Activated effector memory CD4-positive, alpha-beta T cell treated with anti-CD3 and anti-CD28 coated beads, Interleukin-2, amount 50 U/mL, for 16 hours (primary cell): ENCODE measurements around the gene C16orf89.
"Not testable (repeated sequence)": the region's sequence is repeated elsewhere in the genome, so short reads cannot be mapped to it uniquely, and the experiment has no call there.

ENCODE experiments used
- DNase-seq: peaks from one replicate; pipeline ENCODE4 v3.0.0-alpha.2; 2020

C16orf89 gene

GRCh38 chr16:5084099-5084731 lies 18.5 kb upstream of the C16orf89 start:
- not testable (repeated sequence) for DNase-seq

DNA sequence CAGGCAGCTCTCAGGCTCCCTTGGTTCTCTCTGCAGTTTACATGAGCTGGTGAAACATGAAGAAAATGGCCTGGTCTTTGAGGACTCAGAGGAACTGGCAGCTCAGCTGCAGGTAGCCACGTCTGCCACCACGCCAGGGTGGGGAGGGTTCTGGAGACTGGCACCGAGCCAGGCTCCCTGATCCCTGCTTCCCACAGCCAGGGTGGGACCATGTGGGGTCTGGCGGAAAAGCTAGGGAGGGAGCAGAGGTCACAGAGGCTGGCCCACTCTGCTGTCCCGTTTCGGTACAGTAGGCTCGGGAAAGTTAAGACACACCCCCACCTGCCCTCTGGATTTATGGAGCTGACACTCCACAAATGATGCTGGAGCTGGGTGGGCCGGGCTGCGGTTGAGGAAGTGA lies 17.9 kb upstream of the C16orf89 start:
- DNase-seq, result not testable (repeated sequence)

DNA sequence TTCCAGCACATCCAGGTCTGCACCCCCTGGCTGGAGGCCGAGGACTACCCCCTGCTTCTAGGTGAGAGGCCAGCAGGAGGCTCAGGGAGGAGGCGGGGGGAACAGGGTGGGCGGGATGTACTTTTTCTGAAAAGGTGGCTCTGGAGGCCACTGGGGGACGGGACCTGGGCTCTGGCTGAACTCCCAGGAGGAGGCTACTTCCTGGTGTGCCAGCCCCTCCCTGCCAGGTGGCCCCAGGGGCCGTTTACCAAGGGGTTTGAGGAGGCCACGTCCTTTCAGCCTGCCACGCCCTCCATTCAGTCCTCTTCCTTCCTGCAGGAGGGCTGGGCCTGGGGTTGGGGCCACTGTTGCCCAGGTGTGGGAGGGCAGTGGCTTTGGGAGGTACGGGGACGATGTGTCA lies 15.2 kb upstream of the C16orf89 start:
- DNase-seq, result not testable (repeated sequence)

GRCh38 chr16:5080461-5080860 lies 14.7 kb upstream of the C16orf89 start:
- DNase-seq, result not testable (repeated sequence)

DNA sequence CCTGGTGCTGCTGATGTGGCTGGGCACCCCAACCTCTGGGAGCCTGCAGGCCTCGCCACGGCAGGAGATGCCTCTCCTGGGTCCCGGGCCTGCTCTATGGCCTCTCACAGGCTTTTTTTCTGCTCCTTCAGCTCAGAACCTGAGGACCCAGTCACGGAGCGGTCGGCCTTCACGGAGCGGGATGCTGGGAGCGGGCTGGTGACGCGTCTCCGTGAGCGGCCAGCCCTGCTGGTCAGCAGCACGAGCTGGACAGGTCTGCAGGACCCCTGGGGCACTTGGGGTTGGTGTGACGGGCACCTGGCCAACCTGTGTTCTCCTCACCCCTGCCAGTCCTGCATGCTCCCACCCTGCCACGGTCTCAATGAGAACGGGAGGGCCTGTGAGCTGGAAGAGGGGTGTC lies 12.9 kb upstream of the C16orf89 start:
- no peak for DNase-seq

- DNase-seq, result no peak
Observed at GRCh38 chr16:5077304-5077703, 11.5 kb upstream of the C16orf89 start.

GRCh38 chr16:5075637-5076036 lies 9.9 kb upstream of the C16orf89 start:
- DNase-seq, result no peak

- DNase-seq, result not testable (repeated sequence)
Observed at GRCh38 chr16:5073771-5074170, 8.0 kb upstream of the C16orf89 start.

GRCh38 chr16:5073279-5073629 lies 7.5 kb upstream of the C16orf89 start:
- DNase-seq, result no peak

DNA sequence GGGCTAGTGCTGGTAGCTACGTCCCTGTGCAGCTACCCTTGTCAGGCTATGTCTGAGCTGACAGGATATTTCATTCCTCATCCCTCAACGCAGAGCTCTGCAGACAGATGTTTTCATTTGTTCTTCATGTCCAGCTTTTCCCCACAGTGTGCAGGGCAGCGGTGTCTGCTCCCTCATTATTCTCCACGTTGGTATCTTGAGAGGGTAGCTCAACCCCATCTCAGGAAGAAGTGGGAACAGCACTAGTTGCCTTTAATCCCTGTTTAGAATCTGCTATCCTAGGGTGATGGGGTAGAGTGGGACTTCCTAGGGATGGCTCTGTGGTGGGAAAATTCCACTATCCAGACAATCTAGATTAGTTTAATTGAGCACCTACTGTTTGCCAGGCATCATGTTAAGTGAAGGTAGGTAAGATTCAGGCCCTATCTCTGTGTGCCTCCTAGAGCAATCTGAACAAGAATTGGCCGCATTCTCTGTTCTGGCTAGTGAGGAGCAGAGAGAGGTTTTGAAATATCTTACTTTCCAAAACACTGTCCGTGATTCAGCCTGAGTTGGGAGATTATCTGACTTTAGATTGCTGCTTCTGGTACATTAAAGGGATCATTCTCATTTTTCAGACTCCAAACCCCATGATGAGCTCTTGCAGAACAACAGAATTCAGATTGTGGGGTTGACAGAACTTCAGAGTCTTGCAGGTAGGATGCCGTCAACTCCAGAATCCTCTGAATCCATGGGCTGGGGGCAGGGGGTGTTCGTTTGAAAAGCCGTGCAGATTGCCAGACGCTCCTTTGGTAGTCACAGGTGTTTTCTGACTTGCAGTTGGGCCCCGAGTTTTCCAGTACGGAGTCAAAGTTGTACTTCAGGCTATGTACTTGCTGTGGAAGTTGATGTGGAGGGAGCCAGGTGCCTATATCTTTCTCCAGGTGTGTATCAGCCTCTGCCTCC lies 6.8 kb upstream of the C16orf89 start:
- no peak for DNase-seq

DNA sequence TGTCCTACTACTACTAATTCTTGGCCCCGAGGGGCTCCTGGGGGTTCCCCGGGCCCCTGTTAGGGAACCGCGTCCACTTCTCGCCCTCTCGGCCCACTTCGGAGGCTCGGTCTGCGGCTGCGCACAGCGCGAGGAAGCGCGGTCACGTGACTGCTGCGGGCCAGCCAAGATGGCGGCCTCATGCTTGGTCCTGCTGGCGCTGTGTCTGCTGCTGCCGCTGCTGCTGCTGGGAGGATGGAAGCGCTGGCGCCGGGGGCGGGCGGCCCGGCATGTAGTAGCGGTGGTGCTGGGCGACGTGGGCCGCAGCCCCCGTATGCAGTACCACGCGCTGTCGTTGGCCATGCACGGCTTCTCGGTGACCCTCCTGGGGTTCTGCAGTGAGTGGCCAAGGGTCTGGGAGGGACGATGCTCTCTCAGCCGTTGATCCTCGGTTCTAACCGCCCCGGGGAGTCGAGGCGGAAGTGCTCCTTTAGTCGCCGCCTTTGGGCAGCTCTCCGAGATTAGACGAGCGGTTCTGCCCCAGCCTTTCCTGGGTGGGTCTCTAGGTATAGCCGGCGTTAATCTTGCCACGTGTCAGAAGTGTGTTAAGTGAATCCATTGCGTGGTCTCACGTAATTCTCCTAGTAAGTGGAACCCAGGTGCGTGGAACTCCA lies 6.1 kb upstream of the C16orf89 start, which contains the start of gene ALG1:
ALG1 (plus strand) TSS at position 163 of the 653 bp plus-strand sequence; CDS start at position 170, 7 bp downstream.
- DNase-seq, result peak; percentile 96

DNA sequence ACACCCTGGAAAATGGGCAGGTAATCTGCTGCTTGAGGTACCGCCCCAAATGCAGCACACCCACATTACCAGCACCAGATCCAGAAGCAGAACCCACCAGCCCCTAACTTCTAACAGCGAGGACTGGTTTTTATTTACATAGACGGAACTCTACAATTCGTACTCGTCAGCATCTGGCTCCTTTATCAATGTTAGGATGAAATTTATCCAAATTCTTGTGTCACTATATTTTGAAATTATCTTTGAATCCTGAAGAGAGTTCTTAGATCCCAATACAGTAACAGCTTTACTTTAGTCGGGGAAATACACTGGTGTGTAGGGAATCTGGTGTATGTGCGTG lies 5.6 kb upstream of the C16orf89 start:
- DNase-seq, result no peak

DNA sequence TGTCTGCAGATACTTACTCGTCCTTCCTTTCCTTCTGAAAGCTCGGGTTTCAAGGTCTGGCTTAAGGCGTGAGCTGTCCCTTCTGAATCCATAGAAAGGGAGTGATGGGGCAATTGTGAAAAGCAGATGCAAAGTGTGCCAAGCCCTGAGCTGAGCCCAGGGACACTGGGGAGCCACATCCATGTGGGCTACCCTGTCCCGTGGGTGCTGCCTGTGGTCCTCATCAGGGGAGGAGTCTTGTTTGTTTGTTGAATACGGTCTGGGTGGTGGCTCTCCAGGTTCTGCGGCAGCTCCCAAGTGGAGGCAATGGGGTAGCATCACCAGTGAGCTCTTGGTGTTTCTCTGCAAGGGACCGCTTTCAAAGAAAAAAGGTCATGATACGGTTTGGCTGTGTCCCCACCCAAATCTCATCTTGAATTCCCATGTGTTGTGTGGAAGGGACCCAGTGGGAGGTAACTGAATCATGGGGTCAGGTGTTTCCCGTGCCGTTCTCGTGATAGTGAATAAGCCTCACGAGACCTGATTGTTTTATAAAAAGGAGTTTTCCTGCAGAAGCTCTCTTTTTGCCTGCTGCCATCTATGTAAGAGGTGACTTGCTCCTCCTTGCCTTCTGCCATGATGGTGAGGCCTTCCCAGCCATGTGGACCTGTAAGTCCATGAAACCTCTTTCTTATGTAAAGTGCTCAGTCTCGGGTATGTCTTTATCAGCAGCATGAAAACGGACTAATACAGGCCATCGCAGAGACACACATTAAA lies 4.9 kb upstream of the C16orf89 start:
- no peak for DNase-seq

DNA sequence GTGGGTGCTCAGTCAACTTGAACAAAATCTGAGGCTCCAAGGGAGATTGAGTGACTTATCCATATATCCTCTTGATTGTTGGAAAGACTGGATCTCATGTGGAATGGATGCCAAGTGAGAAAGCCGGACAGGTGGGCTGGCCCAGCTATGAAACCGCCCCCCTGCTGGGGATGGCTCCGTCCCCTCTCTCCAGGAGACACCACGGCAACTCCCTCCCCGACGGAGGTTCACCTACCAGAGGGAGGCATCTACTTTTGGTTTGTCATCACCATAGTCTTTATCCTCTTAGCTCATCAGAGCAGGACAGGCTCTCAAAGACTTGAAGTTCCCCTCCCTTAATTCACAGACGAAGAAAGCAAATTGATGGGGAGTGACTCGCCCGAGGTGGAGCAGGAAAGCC lies 4.1 kb upstream of the C16orf89 start:
- no peak for DNase-seq

- DNase-seq, result no peak
Observed at GRCh38 chr16:5069048-5069447, 3.3 kb upstream of the C16orf89 start.

GRCh38 chr16:5066511-5066910 lies 755 bp upstream of the C16orf89 start:
- DNase-seq, result no peak

DNA sequence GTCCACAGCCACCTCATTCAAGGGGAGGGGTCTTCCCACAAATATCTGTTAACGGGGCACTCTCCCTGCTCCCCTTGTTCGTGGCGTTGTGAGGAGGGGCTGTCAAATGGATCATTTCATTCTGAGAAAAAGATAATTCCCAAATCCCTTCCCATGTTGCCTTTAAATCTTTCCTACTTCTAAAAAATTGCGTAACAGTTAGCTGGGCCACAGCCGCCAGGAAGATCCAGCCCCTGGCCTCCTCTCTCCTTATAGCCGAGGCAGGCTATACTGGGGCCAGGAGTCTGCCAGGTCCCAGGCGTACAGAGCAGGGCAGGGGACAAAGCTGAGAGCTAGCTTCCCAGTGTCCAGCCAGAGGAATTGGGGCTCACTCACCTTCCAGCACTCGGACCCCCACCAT lies 430 bp downstream of the C16orf89 start:
- no peak for DNase-seq

DNA sequence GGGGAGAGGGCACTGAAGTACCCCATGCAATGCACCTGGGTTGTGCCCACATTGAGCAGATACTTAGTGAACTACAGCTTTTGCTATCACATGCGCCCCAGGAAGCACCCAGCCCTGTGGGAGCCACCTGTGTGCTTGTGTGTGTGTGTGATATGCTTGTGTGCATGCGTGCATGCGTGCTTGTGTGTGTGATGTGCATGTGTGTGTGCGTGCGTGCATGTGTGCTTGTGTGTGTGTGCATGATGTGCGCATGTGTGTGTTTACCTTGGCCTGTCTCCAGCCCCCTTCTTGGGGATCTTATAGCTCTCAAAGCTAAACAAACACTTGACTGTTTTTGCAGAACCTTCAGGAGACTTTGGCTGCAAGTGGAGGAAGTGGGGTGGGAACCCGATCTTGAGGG lies 841 bp downstream of the C16orf89 start:
- no peak for DNase-seq

DNA sequence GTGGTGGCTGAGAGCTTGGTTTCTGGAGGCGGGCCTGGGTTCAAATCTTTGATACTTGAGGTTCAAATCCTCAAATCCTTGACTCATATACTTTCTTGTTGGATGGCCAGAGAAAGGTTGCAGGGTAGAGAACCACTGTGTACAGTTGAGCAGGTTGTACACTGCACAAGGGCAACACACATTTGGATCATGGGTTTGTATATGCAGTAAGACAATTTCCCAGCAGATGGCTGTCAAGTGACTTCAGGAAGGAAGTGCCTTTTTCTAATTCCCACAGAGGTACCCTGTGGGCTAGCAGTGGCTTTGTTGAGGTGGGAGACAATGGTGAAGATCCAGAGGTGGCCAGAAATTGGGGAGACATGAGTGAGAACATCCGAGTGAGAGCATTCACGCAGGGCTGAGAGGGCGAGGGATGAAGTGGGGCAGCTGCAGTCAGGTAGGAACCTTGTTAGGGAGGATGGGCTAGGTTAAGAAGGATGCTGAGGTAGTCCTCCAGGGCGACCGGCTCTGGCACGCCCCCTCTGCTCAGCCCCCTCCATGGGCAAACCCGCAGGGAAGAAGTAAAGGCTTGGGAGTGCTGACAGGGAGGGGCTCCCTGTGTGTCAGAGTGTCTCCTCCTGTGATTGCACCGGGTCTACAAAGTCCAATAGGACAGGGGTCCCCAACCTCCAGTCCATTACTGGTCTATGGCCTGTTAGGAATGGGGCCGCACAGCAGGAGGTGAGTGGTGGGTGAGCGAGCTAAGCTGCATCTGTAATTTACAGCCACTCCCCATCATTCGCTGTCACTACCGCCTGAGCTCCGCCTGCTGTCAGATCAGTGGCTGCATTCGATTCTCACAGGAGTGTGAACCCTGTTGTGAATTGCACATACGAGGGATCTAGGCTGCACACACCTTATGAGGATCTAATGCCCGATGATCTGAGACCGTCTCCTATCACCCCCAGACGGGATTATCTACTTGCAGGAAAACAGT lies 2.7 kb downstream of the C16orf89 start:
- DNase-seq, result no peak

GRCh38 chr16:5062051-5062450 lies 3.7 kb downstream of the C16orf89 start:
- DNase-seq, result no peak

DNA sequence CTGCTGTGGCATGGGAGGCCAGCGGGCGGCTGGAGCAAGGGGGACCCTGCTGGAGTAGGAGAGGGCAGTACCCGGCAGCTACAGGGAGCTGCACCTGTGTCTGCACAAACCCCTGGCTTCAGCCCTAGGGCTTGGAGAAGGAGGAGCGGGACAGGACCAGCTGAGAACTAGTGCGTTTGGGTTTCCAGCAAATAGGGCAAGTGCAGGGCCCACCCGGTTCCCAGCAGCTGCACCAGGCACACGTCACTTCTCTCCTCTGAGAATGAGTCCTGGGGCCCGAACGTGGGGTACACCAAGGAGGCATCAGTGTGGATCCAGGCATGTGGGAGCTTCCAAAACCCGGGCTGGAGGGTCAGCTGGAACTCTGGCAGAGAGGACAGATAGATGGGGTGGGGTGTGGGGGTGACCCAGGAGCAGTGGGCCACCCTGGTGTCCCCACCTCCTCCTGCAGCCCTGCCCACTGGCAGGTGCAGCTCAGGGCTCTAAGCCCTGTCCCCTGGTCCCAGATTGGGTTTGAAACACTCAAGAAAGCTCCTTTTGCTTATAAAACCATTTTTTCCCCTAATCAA lies 5.6 kb downstream of the C16orf89 start:
- no peak for DNase-seq
